GM23248 (cell line): ENCODE results near the gene ATF6.

ENCODE experiments used
- EZH2 ChIP-seq: fragments of 200-600 bp; sonication (generic); IDR thresholded peaks from 2 replicates; pipeline ENCODE4 v1.6.1; 2018; ENCODE audit warnings: antibody characterized with exemption, mild to moderate bottlenecking; ENCODE audit not compliant: insufficient read depth, poor library complexity, severe bottlenecking
- EZH2phosphoT487 ChIP-seq: fragments of 200-600 bp; sonication (generic); IDR thresholded peaks from 2 replicates; pipeline ENCODE4 v1.6.1; 2018; ENCODE audit warnings: antibody characterized with exemption, moderate library complexity, mild to moderate bottlenecking, low read depth; ENCODE audit not compliant: insufficient read depth

DNA sequence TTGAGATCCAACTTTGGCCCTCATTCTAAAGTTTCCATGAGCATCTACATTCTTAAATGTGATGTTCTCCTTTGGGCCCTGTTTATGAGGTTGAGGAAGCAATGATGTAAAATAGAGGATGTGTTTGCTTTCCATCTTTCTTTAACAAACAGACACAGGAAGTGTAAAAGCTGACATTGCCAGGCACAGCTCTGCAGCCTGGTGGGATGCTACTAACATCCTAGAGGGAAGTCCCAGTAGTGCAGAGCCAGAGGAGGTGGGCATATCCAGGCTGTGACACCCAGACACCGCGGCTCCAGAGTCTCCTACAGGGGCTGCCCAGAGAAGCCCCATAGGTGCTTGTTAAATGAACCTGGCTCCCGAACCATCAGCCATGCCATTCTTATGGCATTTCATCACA, 241.3 kb downstream of the ATF6 start:
- TF ChIP-seq EZH2 = no peak
- TF ChIP-seq EZH2phosphoT487 = no peak
